Testis (tissue), 2 donors: Measurements from ENCODE around the gene POU4F1.

ENCODE experiments used
- POLR2A ChIP-seq: fragments of 450-650 bp; IDR thresholded peaks from one replicate; pipeline ENCODE4 v1.6.1; 2017; ENCODE audit warnings: antibody characterized with exemption, mild to moderate bottlenecking, moderate library complexity
- TF ChIP-seq, protein P1 (sequence below), 3 experiments: fragments of 450-650 bp in 2 of 3; fragments of 200-600 bp in 1 of 3; sonication (generic) in 1 of 3; IDR thresholded peaks; one replicate each; pipeline ENCODE4 v1.5.1; 2016 to 2019; ENCODE audit warnings: antibody characterized with exemption in 3 of 3, mild to moderate bottlenecking in 2 of 3, moderate library complexity in 1 of 3

DNA sequence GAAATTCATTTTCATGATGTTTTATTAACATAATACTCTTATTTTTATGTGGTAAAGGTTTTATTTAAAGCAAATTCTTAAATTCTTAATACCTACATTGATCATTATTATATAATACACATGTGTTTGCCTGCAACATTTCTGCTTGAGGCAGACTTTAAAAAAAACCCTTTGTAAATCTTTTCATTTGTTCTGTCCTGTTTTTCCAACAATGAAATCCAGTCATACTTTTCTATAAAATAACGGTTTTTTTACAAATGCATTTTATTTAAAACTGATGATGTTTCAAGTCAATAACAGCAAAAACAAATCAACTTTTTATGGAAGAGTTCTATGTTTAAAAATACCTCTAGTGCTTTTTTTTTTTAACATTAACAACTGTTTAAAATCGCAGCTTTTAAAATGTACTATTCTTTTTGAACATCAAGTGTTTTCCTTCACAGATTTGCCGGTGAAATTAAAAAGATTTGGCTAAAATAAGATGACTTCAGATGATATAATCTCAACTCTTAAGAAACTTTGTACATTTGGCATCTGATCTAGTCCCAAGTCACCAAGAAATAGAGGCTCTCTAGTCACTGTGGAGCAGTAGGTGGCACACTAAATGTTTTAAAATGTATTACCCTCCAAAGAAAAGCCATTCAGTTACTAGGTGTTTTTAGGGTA lies 5.1 kb downstream of the POU4F1 start:
- TF ChIP-seq, protein P1, sequence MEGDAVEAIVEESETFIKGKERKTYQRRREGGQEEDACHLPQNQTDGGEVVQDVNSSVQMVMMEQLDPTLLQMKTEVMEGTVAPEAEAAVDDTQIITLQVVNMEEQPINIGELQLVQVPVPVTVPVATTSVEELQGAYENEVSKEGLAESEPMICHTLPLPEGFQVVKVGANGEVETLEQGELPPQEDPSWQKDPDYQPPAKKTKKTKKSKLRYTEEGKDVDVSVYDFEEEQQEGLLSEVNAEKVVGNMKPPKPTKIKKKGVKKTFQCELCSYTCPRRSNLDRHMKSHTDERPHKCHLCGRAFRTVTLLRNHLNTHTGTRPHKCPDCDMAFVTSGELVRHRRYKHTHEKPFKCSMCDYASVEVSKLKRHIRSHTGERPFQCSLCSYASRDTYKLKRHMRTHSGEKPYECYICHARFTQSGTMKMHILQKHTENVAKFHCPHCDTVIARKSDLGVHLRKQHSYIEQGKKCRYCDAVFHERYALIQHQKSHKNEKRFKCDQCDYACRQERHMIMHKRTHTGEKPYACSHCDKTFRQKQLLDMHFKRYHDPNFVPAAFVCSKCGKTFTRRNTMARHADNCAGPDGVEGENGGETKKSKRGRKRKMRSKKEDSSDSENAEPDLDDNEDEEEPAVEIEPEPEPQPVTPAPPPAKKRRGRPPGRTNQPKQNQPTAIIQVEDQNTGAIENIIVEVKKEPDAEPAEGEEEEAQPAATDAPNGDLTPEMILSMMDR (IDR thresholded peaks at IDR 0.05) = no peak
- no peak for TF ChIP-seq POLR2A
